Measurements from ENCODE around the gene TSPAN9.

TSPAN9 gene

DNA sequence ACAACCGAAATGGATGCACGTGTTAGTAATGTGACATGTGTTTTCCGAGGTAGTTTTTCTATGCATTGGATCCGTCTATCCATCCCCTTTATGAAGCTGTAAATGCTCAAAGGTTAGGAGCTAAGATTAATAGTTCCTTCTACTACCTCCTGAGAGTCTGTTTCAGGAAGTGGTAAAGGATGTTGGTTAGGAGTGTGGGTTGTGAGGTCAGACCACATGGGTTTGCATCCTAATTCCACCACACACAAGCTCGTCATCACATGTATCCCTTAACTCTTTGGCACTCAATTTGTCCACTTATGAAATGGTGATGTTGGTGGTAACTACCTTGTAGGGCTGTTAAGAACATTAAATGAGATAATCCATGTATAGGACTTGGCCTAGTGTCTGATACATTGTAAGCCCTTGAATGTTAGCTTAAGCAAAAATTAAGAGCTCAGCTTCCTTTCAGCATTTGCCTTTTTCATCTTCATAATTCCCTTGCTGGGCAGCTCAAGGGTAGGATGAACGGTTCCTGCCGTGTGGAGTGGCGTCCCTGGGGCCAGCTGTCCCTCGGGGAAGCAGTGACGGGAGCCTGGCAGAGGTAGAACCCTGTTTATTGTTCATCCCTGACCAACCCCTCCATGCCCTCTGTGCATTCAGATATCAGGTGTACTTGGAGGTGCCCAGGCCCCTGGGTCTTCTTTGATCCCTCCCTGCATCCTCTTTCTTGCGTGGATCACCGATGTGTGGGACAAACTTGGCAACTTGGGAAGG is 52.3 kb downstream of the TSPAN9 start:
- DNase-seq = no peak

DNA sequence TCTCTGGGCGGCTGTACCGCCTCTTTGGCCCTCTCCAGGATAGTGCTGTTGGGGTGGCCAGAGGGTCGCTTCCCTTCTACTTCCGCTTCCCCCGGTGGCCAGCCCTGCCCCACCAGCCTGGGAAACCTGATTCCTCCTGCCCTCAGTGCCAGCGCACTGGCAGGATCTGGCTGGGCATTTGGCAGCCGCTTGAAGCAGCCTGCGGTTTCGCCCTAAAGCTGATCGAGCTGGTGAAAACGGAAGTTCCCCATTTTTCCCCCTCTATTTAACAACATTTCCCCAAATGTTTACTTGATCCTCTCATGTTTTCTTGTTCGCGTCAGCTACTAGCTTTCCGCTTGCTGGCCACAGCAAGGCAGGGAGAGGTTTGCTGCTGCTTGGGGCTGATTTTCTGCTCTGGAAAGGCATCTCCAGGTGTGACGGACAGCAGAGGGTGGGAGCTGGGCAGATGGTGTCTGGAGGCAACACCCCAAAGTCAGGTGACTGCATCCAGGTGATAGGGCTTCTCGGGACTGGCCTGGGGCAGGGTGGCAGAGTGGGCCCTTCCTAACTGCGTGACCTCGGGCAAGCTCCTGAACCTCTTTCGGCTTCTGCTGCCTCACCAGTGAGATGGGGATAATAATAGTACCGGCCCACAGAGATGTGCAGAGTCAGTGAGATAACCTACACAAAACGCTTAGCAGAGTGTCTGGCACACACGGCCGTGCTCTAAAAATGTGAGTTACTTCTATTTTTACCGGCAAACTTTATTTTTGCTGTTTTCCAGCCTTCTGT is 53.1 kb downstream of the TSPAN9 start:
- DNase-seq = no peak

DNA sequence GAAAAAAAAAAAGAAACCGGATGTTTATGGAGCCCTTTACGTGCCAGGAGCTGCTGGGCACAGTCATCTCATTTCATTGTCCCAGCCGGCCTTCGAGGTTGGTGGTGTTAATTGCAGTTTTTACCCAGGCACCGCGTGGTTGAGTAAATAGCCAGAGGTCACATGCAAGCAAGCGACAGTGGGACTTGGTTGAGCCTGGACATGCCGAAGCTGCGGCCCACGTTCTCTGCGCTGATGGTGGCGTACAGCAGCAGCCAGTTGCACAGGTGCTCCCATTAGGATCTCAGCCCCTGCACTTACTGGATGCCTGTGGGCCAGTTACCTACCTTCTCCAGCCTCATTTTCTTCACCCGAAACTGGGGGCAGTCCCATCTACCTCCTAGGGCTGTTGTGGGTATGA is 54.0 kb downstream of the TSPAN9 start:
- DNase-seq = no peak

DNA sequence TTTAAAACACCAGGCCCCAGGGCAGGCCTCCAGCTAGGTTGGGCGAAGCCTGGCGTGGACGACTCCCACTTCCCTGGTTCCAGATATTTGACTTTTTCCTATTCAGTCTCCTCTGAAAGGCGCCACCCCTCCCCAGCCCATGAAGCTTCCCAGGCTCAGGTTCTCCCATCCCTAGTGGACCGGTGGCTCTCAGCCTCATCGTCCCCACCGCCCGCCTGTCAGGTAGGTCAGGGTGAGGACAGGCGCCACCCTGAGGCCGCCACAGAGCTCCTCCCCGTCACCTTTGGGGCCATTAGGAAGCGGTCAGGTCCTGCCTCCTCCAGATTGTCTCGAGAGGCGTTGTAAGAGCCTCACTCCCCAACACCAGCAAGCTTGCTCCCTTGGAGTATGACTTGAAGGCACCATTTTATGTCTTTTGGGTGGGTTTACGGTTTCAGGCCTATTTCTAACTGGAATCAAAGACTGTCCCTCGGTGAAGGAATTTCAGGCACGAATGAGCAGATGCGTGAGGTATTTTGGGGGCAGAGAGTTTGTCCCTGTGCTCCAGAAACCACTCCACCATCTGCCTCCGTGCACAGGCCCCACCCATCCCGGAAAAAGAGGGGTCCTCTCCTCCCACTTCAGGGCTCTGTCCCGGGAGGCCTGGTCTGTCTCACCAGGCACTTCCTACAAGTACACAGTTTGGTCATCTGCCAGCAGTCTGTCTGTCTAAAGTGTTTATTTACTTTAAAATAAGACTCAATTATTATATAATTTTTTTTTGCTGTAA is 55.6 kb downstream of the TSPAN9 start:
- no peak for DNase-seq

DNA sequence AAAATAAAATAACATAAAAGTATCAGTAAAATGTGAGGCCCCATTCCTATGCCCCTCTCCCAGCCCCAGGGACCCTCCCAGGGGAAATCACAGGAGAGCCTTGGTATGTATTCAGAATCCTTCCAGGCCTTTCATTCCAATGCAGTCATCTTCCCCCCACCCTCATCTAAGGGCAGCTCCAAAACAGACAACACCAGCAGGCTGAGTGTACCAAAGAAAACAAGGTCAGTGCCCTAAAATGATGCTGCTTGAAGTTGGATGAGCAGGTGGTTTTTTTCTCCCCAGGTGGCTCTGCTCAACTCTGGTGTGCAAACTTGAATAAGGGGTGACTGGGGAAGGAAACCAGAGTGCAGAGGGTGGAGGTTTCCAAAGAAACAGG is 56.2 kb downstream of the TSPAN9 start:
- DNase-seq = no peak

DNA sequence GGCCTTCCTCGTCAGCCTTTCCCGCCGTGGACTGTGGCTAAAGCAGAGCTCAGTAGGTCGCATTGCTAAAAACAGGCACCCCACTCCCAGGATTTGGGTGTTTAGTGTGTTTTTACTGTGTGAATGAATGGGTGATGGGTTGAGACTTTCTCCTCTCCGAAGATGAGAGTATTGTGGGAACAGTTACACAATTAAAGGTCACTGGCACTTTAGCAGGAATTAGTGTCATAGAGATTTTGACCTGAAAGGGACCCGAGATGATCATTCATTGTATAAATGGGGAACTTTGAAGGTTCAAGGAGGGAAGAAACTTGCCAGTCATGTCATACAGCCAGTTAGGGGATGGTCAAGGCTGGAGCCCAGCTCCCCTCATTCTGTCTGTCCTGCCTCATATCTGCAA is 56.9 kb downstream of the TSPAN9 start:
- no peak for DNase-seq

DNA sequence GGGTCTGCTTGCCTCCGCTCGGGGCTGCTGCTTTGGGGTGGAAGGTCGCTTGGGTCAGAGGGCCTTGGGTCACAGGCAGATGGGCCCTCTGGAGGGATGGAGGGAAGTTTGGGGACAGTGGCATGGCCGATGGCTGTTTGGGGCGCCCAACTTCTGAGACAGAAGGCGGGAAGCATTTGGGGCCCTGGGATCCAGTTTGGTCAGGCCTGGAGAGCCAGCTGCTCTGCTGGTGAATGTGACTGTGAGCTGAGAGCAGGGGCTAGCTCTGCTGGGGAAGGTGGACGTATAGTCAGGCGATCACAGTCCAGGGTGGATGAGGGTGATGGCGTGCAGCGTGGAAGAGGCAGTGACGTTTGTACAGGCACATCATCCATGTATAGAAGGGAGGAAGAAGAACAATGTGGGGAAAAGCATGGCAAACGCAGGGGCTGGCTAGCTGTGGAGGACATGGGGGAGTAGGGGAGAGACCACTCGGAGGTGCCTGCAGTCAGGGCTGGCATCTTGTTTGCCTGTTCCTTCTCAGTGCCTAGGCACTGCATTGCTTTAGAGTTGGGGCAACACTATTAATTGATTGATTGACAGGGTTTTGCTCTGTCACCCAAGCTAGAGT is 57.5 kb downstream of the TSPAN9 start:
- no peak for DNase-seq

DNA sequence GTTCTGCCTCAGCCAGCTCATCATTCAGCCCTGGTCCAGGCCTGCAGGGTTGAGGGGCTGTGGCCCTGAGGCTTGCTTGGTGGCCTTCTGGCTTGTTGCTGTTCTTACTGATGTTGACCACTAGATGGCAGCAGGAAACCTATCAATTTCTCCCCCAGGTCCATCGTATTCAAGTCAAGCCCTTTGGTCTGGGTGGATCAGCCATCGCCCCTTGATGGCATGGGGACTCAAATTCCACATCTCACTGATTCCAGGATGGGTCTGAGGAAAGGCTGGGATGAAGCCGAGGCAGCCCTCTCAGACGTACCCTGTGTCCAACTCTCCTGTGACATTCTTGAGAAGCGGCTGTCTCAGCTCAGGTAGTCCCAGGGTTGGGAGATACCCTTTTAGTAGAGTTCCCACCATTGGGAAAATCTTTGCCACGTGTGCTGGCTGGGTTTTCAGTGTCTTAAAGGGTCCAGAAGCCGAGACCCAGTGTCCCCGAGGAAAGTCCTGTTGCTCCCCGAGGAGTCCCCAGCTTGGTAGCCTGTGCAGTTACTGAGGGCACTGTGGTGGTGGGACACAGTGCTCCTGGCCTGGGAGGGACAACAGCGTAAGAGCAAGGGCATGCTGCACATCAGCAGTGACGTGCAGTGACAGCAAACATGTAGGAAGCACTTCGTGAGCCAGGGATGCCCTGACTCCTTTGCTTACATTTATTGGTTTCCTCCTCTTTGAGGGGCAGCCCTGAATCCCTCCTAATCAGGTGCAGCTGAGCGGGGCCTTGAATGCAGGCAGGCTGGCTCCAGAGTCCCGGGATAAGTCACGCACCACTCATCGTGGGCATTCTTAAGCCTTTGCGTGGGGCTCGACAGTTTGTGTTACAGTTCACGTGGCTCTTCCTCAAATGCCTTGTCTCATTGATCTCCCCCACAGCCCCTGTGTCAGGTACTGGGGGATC is 58.6 kb downstream of the TSPAN9 start:
- DNase-seq = no peak

DNA sequence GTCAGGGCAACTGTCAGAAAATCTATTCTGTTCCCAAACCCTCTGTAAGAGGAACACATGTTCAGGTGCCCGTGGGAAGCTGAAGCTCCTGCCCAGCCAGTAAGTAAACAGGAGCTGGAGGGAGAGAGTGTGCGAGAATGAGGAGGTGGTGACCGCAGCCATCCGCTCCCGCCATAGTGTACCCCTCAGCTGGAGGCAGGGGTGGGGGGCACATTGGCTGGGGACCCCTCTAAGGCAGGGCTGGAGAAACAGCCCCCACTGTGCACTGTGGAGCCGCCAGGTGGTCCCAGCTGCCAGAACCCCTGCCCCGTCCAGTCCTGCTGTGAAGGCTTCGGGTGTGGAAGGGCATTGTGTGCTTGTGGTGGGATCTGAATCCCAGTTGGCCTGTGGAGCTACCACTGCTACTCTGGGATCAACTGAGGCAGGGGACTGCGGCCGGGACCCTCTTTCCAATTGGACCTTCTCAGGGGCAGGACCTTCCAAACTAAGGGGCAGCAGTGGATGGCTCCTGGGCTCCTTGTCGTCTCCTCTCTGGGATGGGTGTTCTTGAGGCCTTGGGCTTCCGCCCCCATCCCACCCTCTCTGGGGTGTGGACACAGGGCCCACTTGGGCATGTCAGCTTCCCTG is 59.6 kb downstream of the TSPAN9 start:
- DNase-seq = no peak

DNA sequence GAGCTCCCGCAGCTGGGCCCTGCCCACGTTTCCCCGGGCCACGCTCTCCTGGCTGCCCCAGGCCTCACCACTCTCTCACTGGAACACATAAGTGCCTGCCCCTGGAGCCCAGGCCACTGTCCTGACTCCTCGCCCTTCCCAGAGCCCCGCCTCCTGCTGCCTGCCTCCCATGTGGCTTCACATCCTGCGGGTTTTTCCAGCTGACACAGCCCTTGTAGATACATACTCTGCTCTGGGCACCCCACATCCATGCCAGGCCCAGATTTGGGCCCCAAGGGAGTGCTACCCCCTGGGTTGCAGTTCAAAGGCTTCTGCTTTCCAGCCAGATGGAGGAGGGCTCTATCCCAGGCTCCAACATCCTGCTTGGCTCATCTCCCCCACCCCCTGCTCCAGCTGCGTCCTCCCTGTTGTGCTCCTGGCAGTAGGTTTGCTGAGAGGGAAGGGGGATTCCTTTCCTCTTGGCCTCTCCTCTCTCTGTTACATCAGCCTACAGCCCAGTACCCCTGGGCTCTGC is 60.1 kb downstream of the TSPAN9 start:
- no peak for DNase-seq

DNA sequence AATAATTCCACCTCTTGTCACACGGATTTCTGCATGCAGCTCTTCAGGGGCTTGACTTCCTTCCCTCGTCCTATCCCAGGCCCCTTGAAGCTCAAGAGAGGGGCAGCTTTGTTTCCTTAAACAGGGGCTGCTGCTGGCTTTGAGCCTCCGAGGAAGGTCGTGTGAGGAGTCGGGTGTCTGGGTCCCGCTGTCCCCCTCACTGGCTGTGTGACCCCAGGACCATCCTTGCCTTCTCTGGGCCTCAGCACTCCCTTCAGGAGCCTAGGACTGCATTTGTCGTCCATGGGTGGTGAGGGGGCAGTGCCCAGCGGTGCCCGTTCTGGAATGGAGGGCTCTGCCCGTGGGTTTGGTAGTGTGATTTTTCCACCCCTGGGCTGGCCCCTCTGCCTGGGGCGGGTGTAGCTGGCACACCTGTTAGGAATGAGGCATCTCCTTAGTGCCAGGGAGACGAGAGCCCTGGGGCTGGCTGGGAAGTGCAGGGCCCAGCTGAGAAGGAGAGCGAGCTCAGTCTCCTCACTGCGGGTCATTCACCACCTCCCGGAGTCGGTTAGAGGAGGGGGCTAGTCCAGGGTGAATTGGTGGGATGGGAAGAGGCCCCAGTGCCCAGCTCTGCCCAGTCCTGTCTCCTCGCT is 60.8 kb downstream of the TSPAN9 start:
- no peak for DNase-seq

DNA sequence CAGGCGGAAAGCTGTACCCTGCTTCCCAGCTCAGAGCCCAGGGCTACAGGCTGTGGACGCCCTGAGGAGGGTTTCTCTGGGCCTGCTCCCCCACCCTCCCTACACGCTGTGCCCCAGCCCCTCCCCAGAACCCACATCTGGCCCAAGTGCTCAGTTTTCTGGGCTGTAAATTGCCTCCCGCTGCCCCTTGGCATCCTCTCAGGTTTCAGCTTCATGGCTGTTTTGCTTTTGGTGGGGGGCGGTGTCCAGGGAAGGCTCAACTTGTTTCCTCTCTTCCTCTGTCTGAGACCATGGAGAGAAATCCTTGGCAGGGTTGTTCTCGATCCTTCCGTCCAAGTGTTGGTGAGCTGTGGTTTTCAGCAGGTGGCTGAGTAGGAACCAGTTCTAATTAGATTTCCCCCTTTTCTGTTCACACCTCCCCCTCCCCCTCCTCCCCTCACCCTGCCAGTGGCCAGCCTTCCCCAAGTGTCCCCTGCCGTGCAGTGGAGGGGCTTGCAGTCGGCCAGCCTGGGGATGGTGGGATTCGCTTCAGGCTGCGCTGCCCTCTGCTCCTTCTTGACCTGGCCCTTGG is 61.8 kb downstream of the TSPAN9 start:
- no peak for DNase-seq

DNA sequence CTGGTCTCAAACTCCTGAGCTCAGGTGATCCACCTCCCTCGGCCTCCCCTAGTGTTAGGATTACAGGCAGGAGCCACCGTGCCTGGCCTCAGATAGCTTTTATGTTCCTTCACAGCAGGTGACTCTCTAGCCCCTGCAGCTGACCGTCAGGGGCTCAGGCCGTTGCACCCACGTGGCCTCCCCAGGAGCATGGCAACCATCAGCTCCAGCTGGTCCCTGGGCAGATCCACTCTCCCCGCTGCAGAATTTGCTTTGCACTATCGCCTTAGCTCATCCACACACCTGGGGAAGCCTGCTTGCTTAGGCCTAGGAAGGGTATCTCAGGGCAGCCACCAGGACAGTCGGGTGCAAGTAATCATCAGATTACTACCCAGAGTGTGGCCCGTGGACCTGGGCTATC is 62.6 kb downstream of the TSPAN9 start:
- no peak for DNase-seq

DNA sequence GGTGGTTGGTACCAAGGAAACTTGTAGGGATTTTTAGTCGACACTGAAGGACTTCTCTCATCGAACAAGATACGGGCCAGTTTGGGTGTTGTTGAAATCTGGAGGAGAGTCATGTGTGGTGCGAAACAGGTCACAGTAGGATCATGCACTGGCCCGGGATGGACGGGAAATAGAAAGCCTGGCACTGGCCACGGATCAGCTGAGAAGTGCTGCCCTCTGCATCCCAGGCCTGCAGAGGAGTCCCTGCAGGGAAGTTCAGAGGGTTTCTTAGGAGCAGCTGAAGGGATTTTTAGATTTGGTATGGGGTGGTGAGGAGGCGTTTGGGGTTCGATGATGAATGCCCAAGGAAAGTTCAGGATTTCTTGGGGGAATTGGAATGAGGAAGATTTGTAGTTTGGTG is 63.1 kb downstream of the TSPAN9 start:
- no peak for DNase-seq

DNA sequence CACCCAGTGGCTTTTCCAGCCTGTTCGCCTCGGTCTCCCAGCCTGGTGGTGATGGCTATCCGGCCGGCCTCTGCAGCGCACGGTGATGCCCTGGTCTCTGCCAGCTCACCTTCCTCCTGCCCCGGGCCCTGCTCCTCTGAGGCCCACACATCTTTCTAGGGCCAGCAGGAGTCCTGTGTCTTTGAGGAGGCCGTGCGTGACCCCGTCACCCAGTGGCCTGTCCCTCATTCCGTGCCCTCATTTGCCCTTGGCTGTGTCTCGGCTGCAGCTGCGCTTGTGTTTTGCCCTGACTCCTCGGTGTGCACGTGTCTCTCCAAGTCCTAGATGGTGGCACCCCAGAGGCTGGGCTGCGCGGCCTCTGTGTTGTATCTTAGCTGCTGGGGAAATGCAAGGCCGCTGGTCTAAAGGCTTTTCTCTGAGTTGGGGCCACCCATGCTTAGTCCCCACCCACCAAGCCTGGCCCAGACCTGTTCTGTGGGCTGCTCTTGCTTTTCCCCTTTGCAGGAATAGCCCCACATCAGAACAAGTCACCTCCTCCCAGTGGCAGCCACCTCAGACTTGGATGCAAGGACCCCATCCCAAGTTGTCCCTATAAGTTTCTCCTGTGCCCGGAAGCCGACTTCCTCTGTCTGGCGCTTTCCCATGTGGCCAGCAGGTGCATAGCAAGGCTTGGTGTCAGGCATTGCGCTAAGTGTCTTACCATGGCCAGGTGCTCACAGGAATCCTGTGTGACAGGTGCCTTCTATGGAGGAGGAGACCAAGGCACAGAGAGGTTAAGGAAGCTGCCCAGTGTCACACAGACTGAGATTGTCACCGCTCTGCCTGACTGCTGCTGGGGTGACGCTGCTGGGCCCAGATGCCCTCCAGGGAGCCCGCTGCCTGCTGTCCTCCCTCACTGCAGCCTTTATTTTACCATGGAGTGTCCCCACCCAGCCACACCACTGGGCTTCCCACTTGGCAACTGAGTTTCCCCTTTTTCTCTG is 64.5 kb downstream of the TSPAN9 start:
- DNase-seq = no peak

DNA sequence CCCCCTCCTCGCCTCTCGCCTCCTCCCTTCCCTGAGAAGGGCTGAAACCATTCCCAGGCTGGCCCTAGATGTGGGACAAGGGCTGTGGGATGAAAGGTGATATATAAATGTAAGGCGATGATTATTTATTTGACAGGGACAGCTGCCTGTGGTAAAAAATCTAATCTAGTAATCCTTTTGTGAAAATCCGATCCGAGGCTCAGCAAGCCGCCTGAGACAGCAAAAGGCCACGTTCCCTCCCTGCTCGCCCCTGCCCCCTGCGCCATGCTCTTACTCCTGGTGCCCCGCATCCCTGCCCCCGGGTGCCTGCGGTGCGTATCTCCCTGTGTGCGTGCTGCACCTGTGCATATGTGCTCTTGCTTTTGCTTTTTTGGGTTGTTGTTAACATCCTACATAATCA is 65.2 kb downstream of the TSPAN9 start:
- DNase-seq = no peak

DNA sequence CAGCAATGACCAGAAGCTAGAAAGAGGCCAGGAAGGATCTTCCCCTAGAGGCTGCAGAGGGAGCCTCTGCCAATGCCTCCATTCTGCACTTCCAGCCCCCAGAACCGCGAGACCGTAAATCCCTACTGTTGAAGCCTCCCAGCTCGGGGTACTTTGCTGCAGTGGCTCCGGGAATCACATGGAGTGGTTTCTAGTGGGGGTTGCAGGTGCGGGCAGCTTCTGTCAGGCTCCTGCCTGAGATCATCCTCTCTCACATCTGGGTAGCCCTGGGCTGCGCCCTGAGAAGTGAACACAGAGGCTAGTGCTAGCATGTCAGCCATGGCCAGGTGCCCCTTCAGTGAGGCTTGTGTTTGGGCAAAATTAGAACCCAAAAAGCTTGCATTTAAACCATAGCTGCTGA is 67.3 kb downstream of the TSPAN9 start:
- no peak for DNase-seq

DNA sequence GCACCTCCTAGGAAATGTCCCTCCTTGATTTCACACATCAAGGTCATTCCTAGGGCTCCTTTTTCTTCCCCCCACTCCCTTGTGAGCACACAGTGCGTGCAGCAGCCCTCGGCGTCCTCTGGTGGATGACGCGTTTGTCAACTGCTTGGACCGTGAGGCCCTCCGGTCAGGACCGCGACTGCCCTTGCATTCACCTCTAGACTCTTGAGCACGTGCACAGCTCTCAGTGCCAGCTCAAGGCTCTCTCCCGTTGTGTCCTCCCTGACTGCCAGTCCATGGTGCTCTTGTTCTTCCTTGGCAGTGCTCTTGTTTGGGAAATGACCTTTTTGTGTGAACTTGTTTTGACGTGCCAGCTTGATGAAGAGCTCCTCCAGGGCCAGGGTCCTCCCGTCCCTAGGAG is 67.9 kb downstream of the TSPAN9 start:
- DNase-seq = no peak

DNA sequence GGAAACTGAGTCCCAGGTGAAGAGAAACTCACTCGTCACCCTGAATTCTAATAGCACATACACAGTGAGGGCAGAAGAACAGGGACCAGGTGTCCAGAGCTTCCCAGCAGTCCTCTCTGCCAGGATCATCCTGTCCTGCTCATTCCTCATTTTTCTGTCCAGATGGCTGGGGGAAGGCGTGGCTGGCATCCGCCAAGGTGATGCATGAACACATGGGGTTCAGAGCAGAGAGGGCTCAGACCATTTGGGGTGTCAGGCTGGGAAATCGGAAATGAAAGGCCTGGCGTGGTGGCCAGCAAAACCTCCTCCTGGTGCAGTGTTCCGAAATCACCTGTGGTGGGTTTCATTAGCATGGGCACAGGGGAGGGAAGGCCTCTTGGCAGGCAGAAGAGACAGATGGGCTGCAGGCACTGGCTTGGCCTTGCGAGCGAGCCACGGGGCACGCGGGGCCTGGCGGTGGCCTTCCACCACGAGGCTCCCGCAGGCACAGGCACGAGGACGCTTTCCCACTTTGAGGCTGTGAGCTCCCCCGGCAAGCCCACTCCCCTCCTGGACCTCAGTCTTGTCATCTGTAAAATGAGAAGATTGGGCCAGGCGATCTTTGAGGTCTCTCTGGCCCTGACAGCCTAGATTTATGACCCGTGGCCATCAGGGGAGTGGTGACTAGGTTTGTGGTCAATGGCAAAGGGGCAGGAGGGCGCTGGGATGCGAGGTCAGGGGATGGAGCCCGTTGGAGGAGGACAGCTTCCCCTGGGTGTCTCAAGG is 68.5 kb downstream of the TSPAN9 start:
- no peak for DNase-seq
